Measurements from ENCODE around the gene DDX49.
"Not testable (repeated sequence)": the region's sequence is repeated elsewhere in the genome, so short reads cannot be mapped to it uniquely, and the experiment has no call there.

The DDX49 gene

GRCh38 chr19:18940769-18941627 is 21.5 kb downstream of the DDX49 start, which contains the start of gene HOMER3:
TSS of gene HOMER3 (minus strand) at chr19:18941217. CDS start at chr19:18938982, 2,235 bp downstream.
- peak; percentile 37 to 38 for DNase-seq (ENCODE audit: low read depth in 2 of 2)

GRCh38 chr19:18941628-18942354 is 22.3 kb downstream of the DDX49 start:
- DNase-seq (ENCODE audit: low read depth in 2 of 2) = no peak

- no peak for DNase-seq (ENCODE audit: low read depth in 2 of 2)
Measured at GRCh38 chr19:18942692-18943091, 23.2 kb downstream of the DDX49 start.

GRCh38 chr19:18943465-18943864 is 23.9 kb downstream of the DDX49 start:
- no peak for DNase-seq (ENCODE audit: low read depth in 2 of 2)

GRCh38 chr19:18945297-18945696 is 25.8 kb downstream of the DDX49 start:
- no peak for DNase-seq (ENCODE audit: low read depth in 2 of 2)

- no peak for DNase-seq (ENCODE audit: low read depth in 2 of 2)
Measured at GRCh38 chr19:18946335-18946734, 26.8 kb downstream of the DDX49 start.

- no peak for DNase-seq (ENCODE audit: low read depth in 2 of 2)
Measured at GRCh38 chr19:18946918-18947317, 27.4 kb downstream of the DDX49 start.

- DNase-seq (ENCODE audit: low read depth in 2 of 2) = no peak
Measured at GRCh38 chr19:18948075-18948975, 28.8 kb downstream of the DDX49 start.

GRCh38 chr19:18948976-18949356 is 29.5 kb downstream of the DDX49 start:
- no peak for DNase-seq (ENCODE audit: low read depth in 2 of 2)

- no peak for DNase-seq (ENCODE audit: low read depth in 2 of 2)
Measured at GRCh38 chr19:18949858-18950257, 30.3 kb downstream of the DDX49 start.

- no peak for DNase-seq (ENCODE audit: low read depth in 2 of 2)
Measured at GRCh38 chr19:18951721-18952281, 32.3 kb downstream of the DDX49 start.

GRCh38 chr19:18952364-18953003 is 33.0 kb downstream of the DDX49 start:
- DNase-seq (ENCODE audit: low read depth in 2 of 2) = not testable (repeated sequence)

GRCh38 chr19:18954094-18954493 is 34.6 kb downstream of the DDX49 start:
- DNase-seq (ENCODE audit: low read depth in 2 of 2) = no peak

- no peak for DNase-seq (ENCODE audit: low read depth in 2 of 2)
Measured at GRCh38 chr19:18955042-18955441, 35.5 kb downstream of the DDX49 start.

- no peak for DNase-seq (ENCODE audit: low read depth in 2 of 2)
Measured at GRCh38 chr19:18960370-18960769, 40.9 kb downstream of the DDX49 start.

- no peak for DNase-seq (ENCODE audit: low read depth in 2 of 2)
Measured at GRCh38 chr19:18961767-18962620, 42.5 kb downstream of the DDX49 start.

- no peak for DNase-seq (ENCODE audit: low read depth in 2 of 2)
Measured at GRCh38 chr19:18964121-18964520, 44.6 kb downstream of the DDX49 start.

- no peak for DNase-seq (ENCODE audit: low read depth in 2 of 2)
Measured at GRCh38 chr19:18966307-18966706, 46.8 kb downstream of the DDX49 start.

- no peak for DNase-seq (ENCODE audit: low read depth in 2 of 2)
Measured at GRCh38 chr19:18967358-18968146, 48.0 kb downstream of the DDX49 start.

Data from fibroblast of skin of left quadriceps (primary cell).